ENCODE results near the gene ITGA1.
"Not testable (repeated sequence)": the region's sequence is repeated elsewhere in the genome, so short reads cannot be mapped to it uniquely, and the experiment has no call there.

Gene ITGA1

GRCh38 chr5:52865991-52866390 lies 78.3 kb downstream of the ITGA1 start:
- not testable (repeated sequence) for DNase-seq (ENCODE audit: low read depth in 2 of 2)

GRCh38 chr5:52867809-52868208 lies 80.1 kb downstream of the ITGA1 start:
- no peak for DNase-seq (ENCODE audit: low read depth in 2 of 2)

- DNase-seq (ENCODE audit: low read depth in 2 of 2), result no peak
Measured at GRCh38 chr5:52868417-52868816, 80.7 kb downstream of the ITGA1 start.

- DNase-seq (ENCODE audit: low read depth in 2 of 2), result no peak
Measured at GRCh38 chr5:52869391-52869790, 81.7 kb downstream of the ITGA1 start.

GRCh38 chr5:52870448-52870847 lies 82.7 kb downstream of the ITGA1 start:
- DNase-seq (ENCODE audit: low read depth in 2 of 2), result no peak

- no peak for DNase-seq (ENCODE audit: low read depth in 2 of 2)
Measured at GRCh38 chr5:52875827-52876226, 88.1 kb downstream of the ITGA1 start.

- DNase-seq (ENCODE audit: low read depth in 2 of 2), result no peak
Measured at GRCh38 chr5:52876456-52876855, 88.7 kb downstream of the ITGA1 start.

GRCh38 chr5:52878656-52879055 lies 90.9 kb downstream of the ITGA1 start:
- DNase-seq (ENCODE audit: low read depth in 2 of 2), result no peak

GRCh38 chr5:52880541-52880940 lies 92.8 kb downstream of the ITGA1 start:
- no peak for DNase-seq (ENCODE audit: low read depth in 2 of 2)

GRCh38 chr5:52881468-52881867 lies 93.8 kb downstream of the ITGA1 start:
- no peak for DNase-seq (ENCODE audit: low read depth in 2 of 2)

GRCh38 chr5:52883110-52883509 lies 95.4 kb downstream of the ITGA1 start:
- DNase-seq (ENCODE audit: low read depth in 2 of 2), result no peak

GRCh38 chr5:52884453-52884852 lies 96.7 kb downstream of the ITGA1 start:
- DNase-seq (ENCODE audit: low read depth in 2 of 2), result no peak

GRCh38 chr5:52885614-52886013 lies 97.9 kb downstream of the ITGA1 start:
- no peak for DNase-seq (ENCODE audit: low read depth in 2 of 2)

- no peak for DNase-seq (ENCODE audit: low read depth in 2 of 2)
Measured at GRCh38 chr5:52886206-52886605, 98.5 kb downstream of the ITGA1 start.

- no peak for DNase-seq (ENCODE audit: low read depth in 2 of 2)
Measured at GRCh38 chr5:52887066-52887465, 99.3 kb downstream of the ITGA1 start.

- DNase-seq (ENCODE audit: low read depth in 2 of 2), result no peak
Measured at GRCh38 chr5:52888363-52888762, 100.6 kb downstream of the ITGA1 start.

- DNase-seq (ENCODE audit: low read depth in 2 of 2), result no peak
Measured at GRCh38 chr5:52892242-52892878, 104.6 kb downstream of the ITGA1 start.

GRCh38 chr5:52893105-52893504 lies 105.4 kb downstream of the ITGA1 start:
- no peak for DNase-seq (ENCODE audit: low read depth in 2 of 2)

GRCh38 chr5:52893863-52894262 lies 106.1 kb downstream of the ITGA1 start:
- no peak for DNase-seq (ENCODE audit: low read depth in 2 of 2)

- no peak for DNase-seq (ENCODE audit: low read depth in 2 of 2)
Measured at GRCh38 chr5:52894451-52894850, 106.7 kb downstream of the ITGA1 start.

GRCh38 chr5:52895075-52895474 lies 107.4 kb downstream of the ITGA1 start:
- DNase-seq (ENCODE audit: low read depth in 2 of 2), result no peak

- DNase-seq (ENCODE audit: low read depth in 2 of 2), result no peak
Measured at GRCh38 chr5:52895572-52896413, 108.1 kb downstream of the ITGA1 start.

GRCh38 chr5:52896534-52897237 lies 109.0 kb downstream of the ITGA1 start:
- no peak for DNase-seq (ENCODE audit: low read depth in 2 of 2)

Measured in activated CD4-positive, alpha-beta T cell treated with anti-CD3 and anti-CD28 coated beads for 24 hours (primary cell).